ENCODE data around the gene MAP2K2. TPM values are rescaled to one million over a fixed set of nuclear protein-coding genes. Genes with fewer than 3 reads are reported as not detected.

The MAP2K2 gene
- total RNA-seq, 2 experiments from 2014 or later = 108 to 133 TPM

- Mint-ChIP-seq H3K36me3 (ENCODE audit: low read depth) (no peaks in the 10 kb centered on the region), H3K4me3 (no peak overlapping the region), H3K4me1 (peaks cover 29% of the 10 kb centered on the region), H3K9me3 (ENCODE audit: low read depth) (no peaks in the 10 kb centered on the region), H3K27me3 (no peaks in the 10 kb centered on the region), H3K27ac (peak overlapping the region; percentile 69)
- POLR2A ChIA-PET = no interaction called here
- ATAC-seq (peak; percentile 63), DNase-seq (peak; percentile 71)
- CTCF ChIA-PET = interaction anchor here (0.6 to 0.7 kb wide), 2 partner anchors 42 to 651 kb away, joined by 3 to 4 read pairs; no protein-coding TSS in a partner anchor
- intact Hi-C loops (cut with DNase I, micrococcal nuclease) = no loop called here
Measured at GRCh38 chr19:4075373-4075772, 48.5 kb downstream of the MAP2K2 start.

GRCh38 chr19:4071610-4072009, 52.3 kb downstream of the MAP2K2 start:
- Mint-ChIP-seq H3K9me3 (ENCODE audit: low read depth) (no peaks in the 10 kb centered on the region), H3K4me3 (no peak overlapping the region), H3K36me3 (ENCODE audit: low read depth) (no peaks in the 10 kb centered on the region), H3K27me3 (no peaks in the 10 kb centered on the region), H3K27ac (no peak overlapping the region), H3K4me1 (peaks cover 28% of the 10 kb centered on the region)
- ChIA-PET CTCF (no interaction called here), POLR2A (no interaction called here)
- no peak for ATAC-seq
- DNase-seq = no peak
- intact Hi-C loops (cut with DNase I, micrococcal nuclease) = no loop called here

GRCh38 chr19:4069331-4069959, 54.5 kb downstream of the MAP2K2 start:
- ChIA-PET CTCF (no interaction called here), POLR2A (interaction anchor here (1.0 kb wide), 1 partner anchor 35 kb away, joined by 3 read pairs; no protein-coding TSS in a partner anchor)
- ATAC-seq = no peak
- peak; percentile 78 for DNase-seq
- H3K9me3 Mint-ChIP-seq (ENCODE audit: low read depth) = no peaks in the 10 kb centered on the region
- H3K36me3 Mint-ChIP-seq (ENCODE audit: low read depth) = no peaks in the 10 kb centered on the region
- peak overlapping the region; percentile 68 for H3K4me3 Mint-ChIP-seq
- peaks cover 19% of the 10 kb centered on the region for H3K4me1 Mint-ChIP-seq
- intact Hi-C loops (cut with DNase I, micrococcal nuclease) = loop anchor here (5.0 kb wide), 12 partner anchors 38 to 1833 kb away; partner anchors contain the start of genes CACTIN (in 1 of the 2), DPP9 (in 1 of the 2), EEF2 (in 1 of the 2) and FZR1 (in 1 of the 2)
- H3K27me3 Mint-ChIP-seq = no peaks in the 10 kb centered on the region
- no peak overlapping the region for H3K27ac Mint-ChIP-seq

- intact Hi-C loops (cut with DNase I, micrococcal nuclease) = loop anchor here (1.0 to 5.0 kb wide), 13 partner anchors 10 to 1834 kb away; partner anchors contain the start of genes CACTIN (in 1 of the 2), DPP9 (in 1 of the 2), EEF2 (in 1 of the 2) and FZR1 (in 1 of the 2)
- H3K36me3 Mint-ChIP-seq (ENCODE audit: low read depth) = peaks cover 5% of the 10 kb centered on the region
- H3K27ac Mint-ChIP-seq = peak overlapping the region; percentile 75
- CTCF ChIA-PET = no interaction called here
- peak overlapping the region; percentile 68 for H3K4me3 Mint-ChIP-seq
- ATAC-seq (no peak), DNase-seq (no peak)
- H3K4me1 Mint-ChIP-seq = peaks cover 24% of the 10 kb centered on the region
- H3K9me3 Mint-ChIP-seq (ENCODE audit: low read depth) = no peaks in the 10 kb centered on the region
- POLR2A ChIA-PET = no interaction called here
- H3K27me3 Mint-ChIP-seq = no peaks in the 10 kb centered on the region
Measured at GRCh38 chr19:4068047-4068966, 55.6 kb downstream of the MAP2K2 start.

GRCh38 chr19:4067396-4068046, 56.4 kb downstream of the MAP2K2 start:
- ATAC-seq (no peak), DNase-seq (no peak)
- no peaks in the 10 kb centered on the region for H3K27me3 Mint-ChIP-seq
- peak overlapping the region; percentile 68 for H3K4me3 Mint-ChIP-seq
- H3K4me1 Mint-ChIP-seq = peaks cover 29% of the 10 kb centered on the region
- POLR2A ChIA-PET = no interaction called here
- CTCF ChIA-PET = no interaction called here
- intact Hi-C loops (cut with DNase I, micrococcal nuclease) = loop anchor here (1.0 to 5.0 kb wide), 17 partner anchors 11 to 1835 kb away; partner anchors contain the start of genes CACTIN (in 1 of the 2), DPP9 (in 1 of the 2), EEF2 (in 1 of the 2) and FZR1 (in 1 of the 2)
- peaks cover 5% of the 10 kb centered on the region for H3K36me3 Mint-ChIP-seq (ENCODE audit: low read depth)
- no peaks in the 10 kb centered on the region for H3K9me3 Mint-ChIP-seq (ENCODE audit: low read depth)
- H3K27ac Mint-ChIP-seq = peak overlapping the region; percentile 75

DNA sequence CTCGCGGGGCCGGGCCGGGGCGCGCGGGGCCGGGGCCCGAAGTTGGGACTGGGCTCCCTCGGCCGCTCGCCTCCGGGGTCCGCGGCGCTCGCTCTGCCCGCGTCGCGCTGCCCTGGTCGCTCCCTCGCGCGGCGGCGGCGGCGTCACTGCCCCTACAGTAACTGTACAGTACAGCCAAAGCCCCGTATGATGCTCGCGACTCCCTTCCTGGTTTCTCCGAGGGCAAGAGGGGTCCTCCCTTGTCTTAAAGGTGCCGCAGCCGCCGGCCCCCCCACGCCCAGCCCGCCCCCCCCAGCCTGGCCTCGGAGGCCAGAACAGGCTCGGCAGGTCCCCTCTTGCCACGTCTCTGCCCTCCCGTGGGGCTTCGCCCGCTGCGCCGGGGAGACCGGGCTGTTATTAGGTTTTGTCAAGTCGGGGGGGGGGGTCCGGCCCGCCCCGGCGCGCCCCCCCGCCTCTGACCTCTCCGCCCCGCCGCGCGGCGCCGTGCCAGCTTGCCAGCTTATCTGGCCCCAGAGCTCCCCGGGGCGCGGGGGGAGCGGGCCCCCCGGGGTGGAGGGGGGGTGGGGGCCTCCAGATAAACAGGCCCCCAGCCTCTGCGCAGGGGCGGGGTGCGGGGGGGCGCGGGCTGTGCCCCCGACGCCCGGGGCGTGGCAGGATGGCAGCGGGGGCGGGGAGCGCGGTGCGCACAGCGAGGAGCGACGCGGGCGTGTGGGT, 57.1 kb downstream of the MAP2K2 start, which contains the start of gene ZBTB7A:
ZBTB7A (minus strand) TSS at position 218 of the 714 bp plus-strand sequence. CDS start 11,667 bp downstream, outside the sequence.
- peak within 1 kb of the TSS; percentile 71 for H3K4me3 Mint-ChIP-seq
- H3K27me3 Mint-ChIP-seq = no peaks in the 10 kb centered on the region
- peaks cover 5% of the 10 kb centered on the region for H3K36me3 Mint-ChIP-seq (ENCODE audit: low read depth)
- ChIA-PET POLR2A (interaction anchor here (0.6 kb wide), 1 partner anchor 8 kb away, joined by 4 read pairs; no protein-coding TSS in a partner anchor), CTCF (no interaction called here)
- ATAC-seq (peak; percentile 27), DNase-seq (peak; percentile 85)
- peak within 1 kb of the TSS; percentile 63 for H3K27ac Mint-ChIP-seq
- intact Hi-C loops (cut with DNase I, micrococcal nuclease) = loop anchor here (1.0 to 5.0 kb wide), 24 partner anchors 22 to 1835 kb away; partner anchors contain the start of genes EEF2 (in 2 of the 2), MAP2K2 (in 2 of the 2), ANKRD24 (in 1 of the 2) and CACTIN (in 1 of the 2)
- peaks cover 33% of the 10 kb centered on the region for H3K4me1 Mint-ChIP-seq
- H3K9me3 Mint-ChIP-seq (ENCODE audit: low read depth) = no peaks in the 10 kb centered on the region

DNA sequence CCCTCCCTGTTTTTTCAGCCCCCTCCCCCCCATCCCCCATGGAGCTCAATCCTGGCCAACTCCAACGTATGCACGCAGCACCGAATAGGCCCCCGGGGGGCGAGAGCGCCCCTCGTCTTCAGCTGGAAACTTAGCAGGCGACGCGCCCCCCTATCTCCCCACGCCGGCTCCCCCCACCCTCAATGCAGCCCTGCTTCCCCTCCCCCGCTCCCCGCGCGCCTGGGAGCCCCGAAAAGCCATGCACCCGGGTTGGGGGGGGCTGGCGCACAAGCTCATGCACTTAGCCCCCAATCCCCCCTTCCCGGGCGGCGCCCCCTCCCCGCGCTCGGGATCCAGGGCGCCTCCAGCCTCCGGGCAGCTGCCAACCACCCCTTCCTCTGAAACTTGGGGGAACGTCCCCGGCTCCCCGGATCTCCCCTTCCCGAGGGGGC, 57.7 kb downstream of the MAP2K2 start:
- intact Hi-C loops (cut with DNase I, micrococcal nuclease) = loop anchor here (1.0 to 5.0 kb wide), 23 partner anchors 41 to 1836 kb away; partner anchors contain the start of genes EEF2 (in 2 of the 2), MAP2K2 (in 2 of the 2), ANKRD24 (in 1 of the 2) and CACTIN (in 1 of the 2)
- ATAC-seq (peak; percentile 0), DNase-seq (peak; percentile 74)
- no peaks in the 10 kb centered on the region for H3K9me3 Mint-ChIP-seq (ENCODE audit: low read depth)
- H3K36me3 Mint-ChIP-seq (ENCODE audit: low read depth) = peaks cover 5% of the 10 kb centered on the region
- peaks cover 37% of the 10 kb centered on the region for H3K4me1 Mint-ChIP-seq
- CTCF ChIA-PET = no interaction called here
- H3K27me3 Mint-ChIP-seq = no peaks in the 10 kb centered on the region
- H3K4me3 Mint-ChIP-seq = peak overlapping the region; percentile 71
- no peak overlapping the region for H3K27ac Mint-ChIP-seq
- POLR2A ChIA-PET = interaction anchor here (0.6 kb wide), 1 partner anchor 8 kb away, joined by 4 read pairs; no protein-coding TSS in a partner anchor

- ChIA-PET POLR2A (interaction anchor here (0.5 kb wide), 1 partner anchor 8 kb away, joined by 5 read pairs; no protein-coding TSS in a partner anchor), CTCF (no interaction called here)
- Mint-ChIP-seq H3K36me3 (ENCODE audit: low read depth) (peaks cover 5% of the 10 kb centered on the region), H3K27ac (no peak overlapping the region), H3K27me3 (no peaks in the 10 kb centered on the region), H3K9me3 (ENCODE audit: low read depth) (no peaks in the 10 kb centered on the region), H3K4me1 (peaks cover 40% of the 10 kb centered on the region), H3K4me3 (peak overlapping the region; percentile 71)
- DNase-seq = peak; percentile 99
- peak; percentile 84 for ATAC-seq
- intact Hi-C loops (cut with DNase I, micrococcal nuclease) = loop anchor here (1.0 to 5.0 kb wide), 28 partner anchors 42 to 1837 kb away; partner anchors contain the start of genes EEF2 (in 2 of the 2), MAP2K2 (in 2 of the 2), ANKRD24 (in 1 of the 2) and CACTIN (in 1 of the 2)
Measured at GRCh38 chr19:4065430-4066175, 58.3 kb downstream of the MAP2K2 start.

- ChIA-PET POLR2A (no interaction called here), CTCF (no interaction called here)
- intact Hi-C loops (cut with DNase I, micrococcal nuclease) = loop anchor here (1.0 to 5.0 kb wide), 18 partner anchors 43 to 1838 kb away; partner anchors contain the start of genes CACTIN (in 1 of the 2), DAPK3 (in 1 of the 2), DPP9 (in 1 of the 2) and EEF2 (in 1 of the 2)
Measured at GRCh38 chr19:4064496-4065260, 59.2 kb downstream of the MAP2K2 start.

More at GRCh38 chr19:4064496-4065260, 59.2 kb downstream of the MAP2K2 start:
- Mint-ChIP-seq H3K36me3 (ENCODE audit: low read depth) (peaks cover 8% of the 10 kb centered on the region), H3K27me3 (no peaks in the 10 kb centered on the region), H3K4me1 (peaks cover 42% of the 10 kb centered on the region), H3K9me3 (ENCODE audit: low read depth) (no peaks in the 10 kb centered on the region), H3K27ac (no peak overlapping the region), H3K4me3 (peak overlapping the region; percentile 79)
- DNase-seq = peak; percentile 60
- no peak for ATAC-seq
